ENCODE results near the gene PCDH9.

GRCh38 chr13:67140006-67140405 lies 90.1 kb downstream of the PCDH9 start:
- no peak for TF ChIP-seq CTCF (conservative IDR thresholded peaks at IDR 0.05; ENCODE audit: low read length)
- TF ChIP-seq EZH2phosphoT487 (IDR thresholded peaks at IDR 0.05; ENCODE audit: borderline replicate concordance): no peak

All from Loucy (cell line).